Gastrocnemius medialis (tissue), 4 donors: ENCODE data around the gene HOXB6. TPM values are rescaled to one million over a fixed set of nuclear protein-coding genes. Genes with fewer than 3 reads are reported as not detected.
A peak's percentile ranks its signal among the peaks of the same experiment; 100 is the strongest.

ENCODE experiments used
- ATAC-seq, 2 donors: fragments of 150-250 bp; one replicate each; pipeline ENCODE4 v1.9.1; 2016
- DNase-seq, 2 donors: peaks; one replicate each; pipeline ENCODE4 v3.0.0-alpha.2; 2019
- H3K27ac ChIP-seq, 4 donors: fragments of 200-600 bp; sonication (generic); 1 replicate in 1 of 4; 2 replicates in 3 of 4; pipeline ENCODE4 v1.5.1; 2016 to 2018; ENCODE audit warnings: mild to moderate bottlenecking in 2 of 4, moderate library complexity in 1 of 4
- H3K27me3 ChIP-seq, 3 donors: fragments of 200-600 bp; sonication (generic) in 2 of 3; 1 replicate in 1 of 3; 2 replicates in 2 of 3; pipeline versions ENCODE4 v1.5.1 to v1.6.0; 2016 to 2019; ENCODE audit warnings: mild to moderate bottlenecking in 1 of 3, moderate library complexity in 1 of 3
- H3K36me3 ChIP-seq, 2 donors: fragments of 200-600 bp; sonication (generic) in 1 of 2; one replicate each; pipeline ENCODE4 v1.5.1; 2017 to 2018
- H3K4me1 ChIP-seq, 2 donors: fragments of 200-600 bp; sonication (generic) in 1 of 2; one replicate each; pipeline ENCODE4 v1.5.1; 2016 to 2017; ENCODE audit warnings: mild to moderate bottlenecking in 2 of 2
- H3K4me3 ChIP-seq, 4 donors: fragments of 200-600 bp; sonication (generic) in 3 of 4; 1 replicate in 1 of 4; 2 replicates in 3 of 4; pipeline ENCODE4 v1.5.1; 2016 to 2019; ENCODE audit warnings: mild to moderate bottlenecking in 2 of 4
- H3K9me3 ChIP-seq, 3 donors: fragments of 200-600 bp; sonication (generic) in 2 of 3; 1 replicate in 1 of 3; 2 replicates in 2 of 3; pipeline ENCODE4 v1.5.1; 2016 to 2019
- POLR2A ChIP-seq, 2 donors: fragments of 450-650 bp; IDR thresholded peaks; one replicate each; pipeline ENCODE4 v1.6.1; 2017; ENCODE audit warnings: antibody characterized with exemption in 2 of 2, mild to moderate bottlenecking in 2 of 2, moderate library complexity in 2 of 2
- in situ Hi-C, 4 donors: fragments of 200-750 bp; cut with MboI; loops; one replicate each; pipeline versions ENCODE4 v1.15.0 to v1.8.0; 2017; ENCODE audit warnings: low sequenced_read_pairs in 4 of 4
- intact Hi-C: fragments of 100-400 bp; cut with DNase I; formaldehyde crosslinking; loops from one replicate; pipeline ENCODE4 v1.15.1; 2023; ENCODE audit warnings: low total_unique reads
- total RNA-seq, 4 donors: library from RNA; depleted of rRNA; stranded (reverse); fragments of >200 nt; gene quantifications; one replicate each; pipeline versions ENCODE4 v1.1.0 to v1.2.3, GENCODE V29; 2016
- TF ChIP-seq, protein P1 (sequence below), 5 experiments: fragments of 450-650 bp in 3 of 5; fragments of 200-600 bp in 2 of 5; sonication (generic) in 2 of 5; IDR thresholded peaks in 4 of 5; conservative IDR thresholded peaks in 1 of 5; 1 replicate in 4 of 5; 2 replicates in 1 of 5; pipeline ENCODE4 v1.5.1; 2016 to 2019; ENCODE audit warnings: antibody characterized with exemption in 5 of 5, mild to moderate bottlenecking in 3 of 5, moderate library complexity in 3 of 5

Gene HOXB6
- total RNA-seq, 4 donors from 2014 or later = 0.55 to 3.0 (median 1.3) TPM

DNA sequence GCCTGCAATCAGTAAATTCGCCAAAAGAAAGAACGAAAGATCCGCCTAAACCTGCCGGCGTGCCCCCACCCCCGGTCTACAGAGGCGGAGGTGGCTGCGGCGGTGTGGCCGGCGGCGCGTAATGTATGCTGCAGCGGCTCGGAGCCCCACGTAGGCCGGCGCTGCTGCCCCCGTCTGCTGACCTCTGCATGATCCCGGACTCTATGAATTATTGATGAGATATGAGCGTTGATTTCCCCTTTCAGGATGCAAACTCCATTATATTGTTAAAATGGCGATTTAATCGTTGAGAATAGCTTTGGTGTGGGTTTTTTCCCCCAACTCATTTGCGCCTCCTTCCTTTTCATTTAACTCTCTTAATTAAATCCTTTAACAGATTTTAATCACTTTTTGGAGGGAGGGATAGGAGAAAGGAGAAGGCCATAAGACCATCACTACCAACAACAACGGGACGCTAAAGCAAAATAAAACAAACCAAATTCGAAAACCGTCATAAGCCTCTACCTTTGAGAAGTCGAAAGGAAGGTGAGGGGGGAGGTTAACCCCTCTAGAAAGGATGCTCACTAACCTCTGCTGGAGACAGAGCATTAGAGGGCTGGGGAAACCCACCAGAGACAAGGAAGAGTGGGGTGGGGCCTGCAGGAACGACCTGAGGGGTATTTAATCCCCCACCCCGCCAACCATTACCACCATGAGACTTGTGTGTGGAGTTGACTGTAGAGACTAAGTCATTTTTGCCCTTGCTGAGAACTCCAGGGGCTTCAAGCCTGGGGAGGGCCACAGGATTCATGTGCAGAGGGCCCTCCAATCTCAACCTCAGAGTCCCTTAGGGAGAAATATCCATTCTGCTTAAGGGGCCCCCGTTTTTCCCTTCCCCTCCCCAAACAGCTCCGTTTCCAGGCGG, 18.2 kb downstream of the HOXB6 start:
- intact Hi-C loops = no loop called here
- no peaks in the 10 kb centered on the region for H3K9me3 ChIP-seq
- ATAC-seq (no peak), DNase-seq (no peak)
- H3K27ac ChIP-seq = peak overlapping the region; percentile 55 to 68 (median 63)
- TF ChIP-seq, protein P1, sequence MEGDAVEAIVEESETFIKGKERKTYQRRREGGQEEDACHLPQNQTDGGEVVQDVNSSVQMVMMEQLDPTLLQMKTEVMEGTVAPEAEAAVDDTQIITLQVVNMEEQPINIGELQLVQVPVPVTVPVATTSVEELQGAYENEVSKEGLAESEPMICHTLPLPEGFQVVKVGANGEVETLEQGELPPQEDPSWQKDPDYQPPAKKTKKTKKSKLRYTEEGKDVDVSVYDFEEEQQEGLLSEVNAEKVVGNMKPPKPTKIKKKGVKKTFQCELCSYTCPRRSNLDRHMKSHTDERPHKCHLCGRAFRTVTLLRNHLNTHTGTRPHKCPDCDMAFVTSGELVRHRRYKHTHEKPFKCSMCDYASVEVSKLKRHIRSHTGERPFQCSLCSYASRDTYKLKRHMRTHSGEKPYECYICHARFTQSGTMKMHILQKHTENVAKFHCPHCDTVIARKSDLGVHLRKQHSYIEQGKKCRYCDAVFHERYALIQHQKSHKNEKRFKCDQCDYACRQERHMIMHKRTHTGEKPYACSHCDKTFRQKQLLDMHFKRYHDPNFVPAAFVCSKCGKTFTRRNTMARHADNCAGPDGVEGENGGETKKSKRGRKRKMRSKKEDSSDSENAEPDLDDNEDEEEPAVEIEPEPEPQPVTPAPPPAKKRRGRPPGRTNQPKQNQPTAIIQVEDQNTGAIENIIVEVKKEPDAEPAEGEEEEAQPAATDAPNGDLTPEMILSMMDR (IDR thresholded peaks at IDR 0.05 in 4 of 5, conservative IDR thresholded peaks at IDR 0.05 in 1 of 5) = no peak
- TF ChIP-seq POLR2A (IDR thresholded peaks at IDR 0.05) = no peak
- H3K27me3 ChIP-seq = peaks cover 47 to 52% (median 48%) of the 10 kb centered on the region in 3 donors
- H3K36me3 ChIP-seq = no peaks in the 10 kb centered on the region
- peak overlapping the region; percentile 60 to 67 (median 63) for H3K4me3 ChIP-seq
- in situ Hi-C loops = no loop called here
- H3K4me1 ChIP-seq = peaks cover 9 to 11% of the 10 kb centered on the region in 2 donors

DNA sequence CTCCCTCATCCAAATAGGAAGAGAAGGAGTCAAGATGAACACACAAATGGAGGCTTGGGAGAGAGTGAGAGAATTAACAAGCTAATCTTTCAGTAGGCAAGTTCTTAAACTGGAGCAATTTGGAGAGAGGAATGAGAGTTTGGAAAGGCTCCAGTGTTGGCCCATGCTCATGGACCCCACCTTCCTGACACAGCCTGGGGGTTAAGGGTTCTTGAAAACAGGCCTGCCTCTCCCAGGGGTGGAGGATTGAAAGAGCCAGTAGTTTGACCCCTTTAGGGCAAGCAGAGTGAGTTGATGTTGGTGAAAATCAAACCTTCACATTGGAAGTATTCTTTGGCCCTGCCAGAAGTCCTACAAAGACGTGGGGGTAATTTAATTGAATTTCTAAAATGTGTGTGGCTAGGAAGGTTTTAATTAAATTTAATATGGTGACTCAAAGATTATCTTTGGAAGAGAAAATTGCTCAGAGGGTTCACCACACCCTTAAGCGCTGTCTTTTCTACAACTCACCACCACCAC, 20.5 kb downstream of the HOXB6 start:
- Histone ChIP-seq H3K4me3 (no peak overlapping the region), H3K4me1 (peaks cover 9 to 11% of the 10 kb centered on the region in 2 donors), H3K27ac (peak overlapping the region in 1 of 4 donors; percentile 62), H3K27me3 (peaks cover 47 to 62% (median 60%) of the 10 kb centered on the region in 3 donors), H3K9me3 (no peaks in the 10 kb centered on the region), H3K36me3 (no peaks in the 10 kb centered on the region)
- intact Hi-C loops = no loop called here
- ATAC-seq (no peak), DNase-seq (no peak)
- TF ChIP-seq, protein P1 (IDR thresholded peaks at IDR 0.05 in 4 of 5, conservative IDR thresholded peaks at IDR 0.05 in 1 of 5) = no peak
- no peak for TF ChIP-seq POLR2A (IDR thresholded peaks at IDR 0.05)
- in situ Hi-C loops = no loop called here

DNA sequence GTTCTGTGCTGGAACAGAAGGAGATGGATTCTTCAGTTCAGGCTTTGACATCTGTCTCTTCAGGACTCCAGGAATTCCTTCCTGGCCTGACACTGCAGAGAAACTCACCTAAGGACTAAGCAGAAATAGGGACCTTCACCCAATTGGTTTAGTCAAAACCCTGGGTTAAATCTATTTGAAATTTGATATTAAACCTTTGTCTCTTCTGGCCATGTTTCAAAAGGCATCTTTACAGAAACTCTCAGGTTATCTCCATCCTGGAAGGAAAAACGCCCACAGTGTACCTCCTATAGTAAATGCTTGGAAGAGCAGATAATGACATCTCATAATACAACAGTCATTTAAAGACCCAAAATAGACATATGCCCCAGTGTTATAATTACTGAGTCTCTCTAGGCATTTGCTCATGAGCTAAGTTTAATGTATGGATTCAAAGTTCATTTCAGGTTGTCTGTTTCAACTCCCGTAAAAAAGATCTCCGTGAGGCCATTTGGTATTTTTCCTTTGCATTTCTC, 21.0 kb downstream of the HOXB6 start:
- H3K9me3 ChIP-seq = no peaks in the 10 kb centered on the region
- in situ Hi-C loops (no loop called here), intact Hi-C loops (no loop called here)
- DNase-seq (no peak), ATAC-seq (no peak)
- H3K36me3 ChIP-seq = no peaks in the 10 kb centered on the region
- H3K27me3 ChIP-seq = peaks cover 50 to 67% (median 65%) of the 10 kb centered on the region in 3 donors
- peak overlapping the region in 3 of 4 donors; percentile 72 to 83 (median 79) for H3K27ac ChIP-seq
- H3K4me3 ChIP-seq = no peak overlapping the region
- H3K4me1 ChIP-seq = peaks cover 9 to 11% of the 10 kb centered on the region in 2 donors
- TF ChIP-seq POLR2A (IDR thresholded peaks at IDR 0.05) = no peak
- TF ChIP-seq, protein P1 (IDR thresholded peaks at IDR 0.05 in 4 of 5, conservative IDR thresholded peaks at IDR 0.05 in 1 of 5) = no peak

DNA sequence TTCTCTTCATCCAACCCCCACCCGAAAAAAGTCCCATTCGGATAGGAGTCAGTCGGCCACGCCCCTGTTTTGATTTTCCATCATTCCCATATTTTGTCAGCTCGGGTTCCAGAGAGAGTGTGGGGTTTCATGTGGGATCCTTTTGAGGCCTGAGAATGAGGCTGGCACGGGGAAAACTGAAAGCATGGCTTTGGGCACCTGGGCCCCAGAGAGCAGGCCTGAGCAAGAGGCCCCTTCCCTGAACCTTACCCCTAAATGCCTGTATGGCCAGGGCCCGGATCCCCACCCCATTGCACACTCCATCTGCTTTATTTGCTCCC, 22.1 kb downstream of the HOXB6 start:
- Histone ChIP-seq H3K36me3 (no peaks in the 10 kb centered on the region), H3K27ac (peak overlapping the region; percentile 72 to 83 (median 76)), H3K4me3 (peak overlapping the region in 3 of 4 donors; percentile 51 to 56 (median 54)), H3K27me3 (peaks cover 52 to 75% (median 59%) of the 10 kb centered on the region in 3 donors), H3K4me1 (peaks cover 9 to 12% of the 10 kb centered on the region in 2 donors), H3K9me3 (no peaks in the 10 kb centered on the region)
- intact Hi-C loops = no loop called here
- in situ Hi-C loops = no loop called here
- TF ChIP-seq POLR2A (IDR thresholded peaks at IDR 0.05) = no peak
- TF ChIP-seq, protein P1 (IDR thresholded peaks at IDR 0.05 in 4 of 5, conservative IDR thresholded peaks at IDR 0.05 in 1 of 5) = no peak
- no peak for DNase-seq
- no peak for ATAC-seq
